ENCODE measurements around the gene ENPP3.

Gene ENPP3

GRCh38 chr6:131769385-131770141 lies 132.5 kb downstream of the ENPP3 start:
- DNase-seq, result no peak

DNA sequence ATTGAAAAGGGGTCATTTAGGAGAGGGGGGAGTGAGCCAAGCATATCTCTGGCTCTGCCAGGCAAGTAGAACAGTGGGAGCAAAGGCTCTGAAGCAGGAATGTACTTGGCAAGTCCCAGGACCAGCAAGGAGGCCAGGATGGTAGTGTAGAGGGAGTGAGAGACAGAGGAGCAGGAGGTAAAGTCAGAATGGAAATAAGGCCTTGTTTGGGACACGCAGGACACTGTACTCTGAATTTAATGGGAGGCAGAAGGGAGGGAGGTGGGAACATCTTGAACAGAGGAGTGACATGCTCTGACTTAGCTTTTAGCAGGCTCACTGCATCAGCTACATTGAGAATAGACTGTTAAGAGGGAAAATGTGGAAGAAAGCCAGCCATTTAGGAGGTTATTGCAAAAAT lies 133.7 kb downstream of the ENPP3 start:
- DNase-seq, result no peak

GRCh38 chr6:131773284-131773950 lies 136.3 kb downstream of the ENPP3 start:
- DNase-seq, result no peak

- no peak for DNase-seq
These were observed 138.8 kb downstream of the ENPP3 start for GRCh38 chr6:131775886-131776285.

DNA sequence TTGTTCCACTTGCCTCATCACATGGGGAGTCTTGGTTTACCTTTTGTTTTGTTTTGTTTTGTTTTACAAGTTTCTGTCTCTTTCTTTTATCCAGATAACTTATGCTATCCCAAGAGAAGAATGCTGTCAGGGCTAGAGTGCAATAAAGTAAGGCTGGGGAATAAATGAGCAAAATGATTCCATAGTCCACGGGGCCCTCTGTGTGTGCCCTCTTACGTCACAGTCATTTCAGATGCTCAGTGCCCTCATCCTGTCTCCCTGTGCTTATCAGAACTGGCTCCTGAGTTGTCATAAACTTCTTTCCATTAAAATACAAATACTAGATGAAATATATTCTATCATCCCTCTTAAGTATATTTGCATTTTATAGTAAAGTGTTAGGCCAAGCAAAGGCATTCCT lies 139.9 kb downstream of the ENPP3 start:
- DNase-seq, result no peak

- DNase-seq, result no peak
These were observed 141.1 kb downstream of the ENPP3 start for GRCh38 chr6:131778169-131778568.

DNA sequence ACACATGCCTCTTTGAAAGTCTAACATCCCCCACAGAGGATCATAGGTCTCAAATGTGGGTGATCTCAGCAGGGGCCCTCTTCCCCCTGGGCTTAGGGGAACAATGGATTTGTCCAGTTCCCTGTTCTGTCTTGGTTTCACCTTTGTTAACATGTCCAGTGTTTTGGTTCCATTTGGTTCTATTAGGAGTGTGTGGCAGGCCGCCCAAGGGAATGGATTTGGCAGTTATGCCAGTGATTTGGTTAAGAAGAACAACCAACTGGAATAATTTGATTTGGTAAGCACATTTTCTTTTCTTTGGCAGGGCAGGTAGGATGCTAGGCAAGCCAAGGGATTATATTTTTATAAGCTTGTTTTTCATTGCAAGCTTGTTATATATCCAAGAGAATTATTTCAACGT lies 142.2 kb downstream of the ENPP3 start:
- DNase-seq, result no peak

- DNase-seq, result no peak
These were observed 143.5 kb downstream of the ENPP3 start for GRCh38 chr6:131780600-131780999.

GRCh38 chr6:131781687-131782086 lies 144.6 kb downstream of the ENPP3 start:
- DNase-seq, result no peak

DNA sequence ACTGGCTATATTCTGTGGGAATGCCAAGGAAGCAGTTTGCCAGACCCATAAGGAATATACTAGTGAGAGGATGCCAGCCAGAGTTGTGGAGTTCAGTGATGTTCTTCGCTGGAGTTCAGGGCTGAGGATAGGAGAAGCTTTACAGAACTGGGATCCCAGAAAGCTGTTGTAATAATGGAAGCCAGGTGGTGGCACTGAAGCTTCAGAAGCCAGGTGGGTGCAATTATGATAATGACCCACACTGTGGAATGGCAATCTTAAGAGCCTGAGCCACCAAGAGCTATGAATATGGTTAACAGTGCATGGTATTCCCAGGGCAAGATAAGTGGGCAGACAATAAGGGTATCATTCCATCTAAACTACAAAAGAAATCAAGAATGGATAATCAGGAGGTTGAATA lies 145.7 kb downstream of the ENPP3 start:
- DNase-seq, result peak; percentile 56

DNA sequence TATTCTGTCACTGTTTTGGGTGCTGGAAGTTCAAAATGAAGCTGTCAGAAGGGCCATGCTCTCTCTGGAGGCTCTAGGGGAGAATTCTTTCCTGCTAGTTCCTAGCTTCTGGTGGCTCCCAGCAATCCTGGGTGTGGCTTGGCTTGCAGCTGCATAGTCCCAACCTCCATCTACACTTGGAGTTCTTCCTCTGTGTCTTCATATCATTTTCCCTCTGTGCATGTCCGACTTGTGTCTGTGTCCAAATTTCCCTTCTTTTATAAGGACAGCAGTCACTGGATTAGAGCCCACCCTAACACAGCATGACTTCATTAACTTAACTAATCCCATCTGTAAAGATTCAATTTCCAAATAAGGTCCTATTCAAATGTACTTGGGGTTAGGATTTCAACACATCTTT lies 147.5 kb downstream of the ENPP3 start:
- no peak for DNase-seq

- no peak for DNase-seq
These were observed 150.0 kb downstream of the ENPP3 start for GRCh38 chr6:131787079-131787478.

- DNase-seq, result peak; percentile 71
These were observed 150.9 kb downstream of the ENPP3 start for GRCh38 chr6:131787766-131788712.

- no peak for DNase-seq
These were observed 152.1 kb downstream of the ENPP3 start for GRCh38 chr6:131789219-131789618.

DNA sequence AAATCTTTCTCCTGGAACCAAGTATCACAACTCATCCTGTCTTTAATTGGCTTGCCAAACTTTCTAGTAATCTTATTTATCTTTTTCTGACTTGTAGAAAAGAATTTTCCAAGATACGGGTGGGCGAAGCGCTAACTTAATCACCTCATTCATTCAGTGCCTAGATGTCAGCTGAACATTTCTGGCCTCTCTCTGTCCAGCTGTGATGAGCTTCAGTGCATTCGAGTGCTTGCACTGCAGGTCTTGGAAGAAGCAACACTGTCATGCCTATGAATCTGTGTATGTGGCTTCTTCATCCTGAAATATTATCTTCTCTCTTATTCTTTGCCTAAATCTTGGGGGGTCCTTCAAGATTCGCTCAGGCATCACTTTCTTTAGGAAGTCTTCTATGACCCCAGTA lies 154.4 kb downstream of the ENPP3 start:
- DNase-seq, result no peak

DNA sequence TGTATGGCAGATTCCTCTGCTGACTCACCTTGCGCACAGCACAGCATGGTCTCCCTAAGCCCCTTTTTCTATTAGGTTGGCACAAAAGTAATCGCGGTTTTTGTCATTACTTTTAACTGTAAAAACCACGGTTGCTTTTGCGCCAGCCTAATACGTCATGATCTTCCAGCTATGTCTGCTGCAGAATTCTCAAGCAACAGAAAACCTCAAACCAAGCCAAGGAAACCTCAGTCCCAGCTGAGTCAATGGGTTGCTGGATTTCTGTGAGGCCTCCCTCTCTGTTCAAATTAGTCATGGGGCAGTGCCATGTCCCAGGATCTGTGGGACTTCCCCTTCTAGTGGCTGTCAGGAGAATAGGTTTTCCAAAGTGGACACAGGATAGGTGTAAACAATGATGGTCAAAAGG lies 155.0 kb downstream of the ENPP3 start:
- no peak for DNase-seq

GRCh38 chr6:131795366-131795765 lies 158.3 kb downstream of the ENPP3 start:
- no peak for DNase-seq
